Dermis microvascular lymphatic vessel endothelial cell (primary cell): ENCODE measurements around the gene GAGE2A. TPM values are rescaled to one million over a fixed set of nuclear protein-coding genes. Genes with fewer than 3 reads are reported as not detected.
"Not testable (repeated sequence)": the region's sequence is repeated elsewhere in the genome, so short reads cannot be mapped to it uniquely, and the experiment has no call there.

Experiments used
- DNase-seq, 2 donors: peaks; one replicate each; pipeline versions ENCODE4 v3.0.0 to v3.0.0-alpha.2; 2010; ENCODE audit warnings: low read depth in 2 of 2
- total RNA-seq: library from RNA; depleted of rRNA; stranded (reverse); fragments of >200 nt; gene quantifications from 2 replicates; pipeline ENCODE4 v1.2.1, GENCODE V29; 2014

Gene GAGE2A
- not detected in 2 replicates for total RNA-seq

DNA sequence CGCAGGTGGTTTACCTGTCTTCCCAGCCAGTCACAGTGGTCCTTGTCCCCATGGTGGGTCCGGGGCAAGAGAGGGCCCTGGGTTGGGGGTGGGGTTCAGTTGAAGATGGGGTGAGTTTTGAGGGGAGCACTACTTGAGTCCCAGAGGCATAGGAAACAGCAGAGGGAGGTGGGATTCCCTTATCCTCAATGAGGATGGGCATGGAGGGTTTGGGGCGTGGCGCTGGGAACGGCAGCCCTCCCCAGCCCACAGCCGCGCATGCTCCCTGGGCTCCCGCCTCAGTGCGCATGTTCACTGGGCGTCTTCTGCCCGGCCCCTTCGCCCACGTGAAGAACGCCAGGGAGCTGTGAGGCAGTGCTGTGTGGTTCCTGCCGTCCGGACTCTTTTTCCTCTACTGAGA lies at the start of gene GAGE2A:
GAGE2A (plus strand) TSS at position 301 of the 400 bp plus-strand sequence. CDS start 1,155 bp downstream, outside the sequence.
- not testable (repeated sequence) for DNase-seq

GRCh38 chrX:49541433-49541832 lies 47.9 kb upstream of the GAGE2A start, which contains the start of gene GAGE12D:
TSS of gene GAGE12D (plus strand) at chrX:49541733. CDS start at chrX:49542888, 1,155 bp downstream.
- not testable (repeated sequence) for DNase-seq

DNA sequence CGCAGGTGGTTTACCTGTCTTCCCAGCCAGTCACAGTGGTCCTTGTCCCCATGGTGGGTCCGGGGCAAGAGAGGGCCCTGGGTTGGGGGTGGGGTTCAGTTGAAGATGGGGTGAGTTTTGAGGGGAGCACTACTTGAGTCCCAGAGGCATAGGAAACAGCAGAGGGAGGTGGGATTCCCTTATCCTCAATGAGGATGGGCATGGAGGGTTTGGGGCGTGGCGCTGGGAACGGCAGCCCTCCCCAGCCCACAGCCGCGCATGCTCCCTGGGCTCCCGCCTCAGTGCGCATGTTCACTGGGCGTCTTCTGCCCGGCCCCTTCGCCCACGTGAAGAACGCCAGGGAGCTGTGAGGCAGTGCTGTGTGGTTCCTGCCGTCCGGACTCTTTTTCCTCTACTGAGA lies 38.3 kb upstream of the GAGE2A start, which contains the start of gene GAGE12E:
GAGE12E (plus strand) TSS at position 301 of the 400 bp plus-strand sequence. CDS start 1,155 bp downstream, outside the sequence.
- DNase-seq = not testable (repeated sequence)

DNA sequence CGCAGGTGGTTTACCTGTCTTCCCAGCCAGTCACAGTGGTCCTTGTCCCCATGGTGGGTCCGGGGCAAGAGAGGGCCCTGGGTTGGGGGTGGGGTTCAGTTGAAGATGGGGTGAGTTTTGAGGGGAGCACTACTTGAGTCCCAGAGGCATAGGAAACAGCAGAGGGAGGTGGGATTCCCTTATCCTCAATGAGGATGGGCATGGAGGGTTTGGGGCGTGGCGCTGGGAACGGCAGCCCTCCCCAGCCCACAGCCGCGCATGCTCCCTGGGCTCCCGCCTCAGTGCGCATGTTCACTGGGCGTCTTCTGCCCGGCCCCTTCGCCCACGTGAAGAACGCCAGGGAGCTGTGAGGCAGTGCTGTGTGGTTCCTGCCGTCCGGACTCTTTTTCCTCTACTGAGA lies 28.8 kb upstream of the GAGE2A start, which contains the start of gene GAGE12F:
GAGE12F (plus strand) TSS at position 301 of the 400 bp plus-strand sequence. CDS start 1,155 bp downstream, outside the sequence.
- DNase-seq = not testable (repeated sequence)

DNA sequence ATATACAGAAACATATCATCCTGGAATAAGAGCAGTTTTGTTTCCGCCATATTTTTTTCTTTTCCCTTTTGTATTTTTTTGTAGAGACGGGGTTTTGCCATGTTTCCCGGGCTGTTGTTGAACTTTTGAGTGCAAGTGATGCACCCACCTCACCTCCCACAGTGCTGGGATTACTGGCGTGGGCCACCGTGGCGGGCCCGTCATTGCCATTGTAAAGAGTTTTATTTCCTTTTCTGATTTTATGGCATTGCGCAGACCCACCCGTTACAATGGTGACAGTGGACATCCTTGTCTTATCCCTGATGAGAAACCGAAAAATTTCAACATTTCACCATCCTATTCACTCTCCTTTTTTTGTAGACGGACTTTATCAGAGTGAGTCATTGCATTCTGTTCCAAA lies 20.6 kb upstream of the GAGE2A start:
- not testable (repeated sequence) for DNase-seq

- not testable (repeated sequence) for DNase-seq
Measured at GRCh38 chrX:49569152-49569551, 20.1 kb upstream of the GAGE2A start.

DNA sequence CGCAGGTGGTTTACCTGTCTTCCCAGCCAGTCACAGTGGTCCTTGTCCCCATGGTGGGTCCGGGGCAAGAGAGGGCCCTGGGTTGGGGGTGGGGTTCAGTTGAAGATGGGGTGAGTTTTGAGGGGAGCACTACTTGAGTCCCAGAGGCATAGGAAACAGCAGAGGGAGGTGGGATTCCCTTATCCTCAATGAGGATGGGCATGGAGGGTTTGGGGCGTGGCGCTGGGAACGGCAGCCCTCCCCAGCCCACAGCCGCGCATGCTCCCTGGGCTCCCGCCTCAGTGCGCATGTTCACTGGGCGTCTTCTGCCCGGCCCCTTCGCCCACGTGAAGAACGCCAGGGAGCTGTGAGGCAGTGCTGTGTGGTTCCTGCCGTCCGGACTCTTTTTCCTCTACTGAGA lies 19.2 kb upstream of the GAGE2A start, which contains the start of gene GAGE12G:
GAGE12G (plus strand) TSS at position 301 of the 400 bp plus-strand sequence. CDS start 1,155 bp downstream, outside the sequence.
- not testable (repeated sequence) for DNase-seq

DNA sequence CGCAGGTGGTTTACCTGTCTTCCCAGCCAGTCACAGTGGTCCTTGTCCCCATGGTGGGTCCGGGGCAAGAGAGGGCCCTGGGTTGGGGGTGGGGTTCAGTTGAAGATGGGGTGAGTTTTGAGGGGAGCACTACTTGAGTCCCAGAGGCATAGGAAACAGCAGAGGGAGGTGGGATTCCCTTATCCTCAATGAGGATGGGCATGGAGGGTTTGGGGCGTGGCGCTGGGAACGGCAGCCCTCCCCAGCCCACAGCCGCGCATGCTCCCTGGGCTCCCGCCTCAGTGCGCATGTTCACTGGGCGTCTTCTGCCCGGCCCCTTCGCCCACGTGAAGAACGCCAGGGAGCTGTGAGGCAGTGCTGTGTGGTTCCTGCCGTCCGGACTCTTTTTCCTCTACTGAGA lies 9.6 kb upstream of the GAGE2A start, which contains the start of gene GAGE12H:
GAGE12H (plus strand) TSS at position 301 of the 400 bp plus-strand sequence. CDS start 1,155 bp downstream, outside the sequence.
- DNase-seq = not testable (repeated sequence)

- not testable (repeated sequence) for DNase-seq
Measured at GRCh38 chrX:49589769-49590478, 628 bp downstream of the GAGE2A start.

GRCh38 chrX:49590488-49590887 lies 1.2 kb downstream of the GAGE2A start:
- not testable (repeated sequence) for DNase-seq

DNA sequence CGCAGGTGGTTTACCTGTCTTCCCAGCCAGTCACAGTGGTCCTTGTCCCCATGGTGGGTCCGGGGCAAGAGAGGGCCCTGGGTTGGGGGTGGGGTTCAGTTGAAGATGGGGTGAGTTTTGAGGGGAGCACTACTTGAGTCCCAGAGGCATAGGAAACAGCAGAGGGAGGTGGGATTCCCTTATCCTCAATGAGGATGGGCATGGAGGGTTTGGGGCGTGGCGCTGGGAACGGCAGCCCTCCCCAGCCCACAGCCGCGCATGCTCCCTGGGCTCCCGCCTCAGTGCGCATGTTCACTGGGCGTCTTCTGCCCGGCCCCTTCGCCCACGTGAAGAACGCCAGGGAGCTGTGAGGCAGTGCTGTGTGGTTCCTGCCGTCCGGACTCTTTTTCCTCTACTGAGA lies 9.4 kb downstream of the GAGE2A start, which contains the start of gene GAGE1:
GAGE1 (plus strand) TSS at position 301 of the 400 bp plus-strand sequence. CDS start 1,155 bp downstream, outside the sequence.
- not testable (repeated sequence) for DNase-seq

DNA sequence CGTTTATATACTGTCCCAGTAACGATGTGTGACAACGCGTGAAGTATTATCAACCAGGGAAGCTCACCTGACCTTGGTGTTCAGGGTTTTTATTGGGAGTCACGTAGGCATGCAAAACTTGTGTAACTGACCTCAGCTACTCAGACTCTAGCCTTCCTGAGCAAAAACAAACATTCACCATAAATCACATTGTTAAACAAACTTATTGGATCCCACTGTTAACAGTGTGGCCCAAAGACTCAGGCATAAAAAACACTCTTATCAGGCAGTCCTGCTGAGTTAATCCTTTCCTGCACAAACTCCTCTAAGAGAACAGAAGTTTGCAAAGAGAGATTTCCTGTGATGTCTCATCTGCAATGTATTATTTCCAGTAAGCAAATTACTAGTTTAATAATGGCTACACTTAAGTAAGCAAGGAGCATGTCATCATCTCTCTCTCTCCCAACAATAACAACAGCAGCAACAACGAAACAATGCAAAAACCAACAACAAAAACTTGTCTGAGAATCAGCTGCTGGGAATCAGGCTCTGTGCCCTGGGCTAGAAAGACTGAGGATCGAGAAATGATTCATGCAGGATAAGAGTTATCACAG lies 21.5 kb downstream of the GAGE2A start:
- peak in 1 of 2 donors; percentile 3 for DNase-seq

DNA sequence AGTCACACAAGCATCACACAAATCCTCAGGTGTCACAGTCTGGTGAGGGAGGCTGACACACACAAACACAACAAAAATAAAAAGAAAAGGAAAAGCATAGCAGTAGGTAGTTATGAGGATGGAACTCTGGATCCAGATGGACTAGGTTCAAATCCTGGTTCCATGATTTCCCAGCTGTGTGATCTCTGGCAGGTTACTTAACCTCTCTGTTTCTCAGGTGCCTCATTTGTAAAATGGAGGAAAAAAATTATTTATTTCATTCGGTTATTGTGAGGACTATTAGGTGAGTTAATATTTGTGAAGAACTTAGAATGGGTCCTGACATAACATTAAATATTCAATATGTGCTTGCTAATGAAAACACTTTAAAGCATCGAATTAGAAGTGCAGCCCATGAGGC lies 29.3 kb downstream of the GAGE2A start:
- no peak for DNase-seq

GRCh38 chrX:49627086-49627777 lies 37.9 kb downstream of the GAGE2A start:
- peak in 1 of 2 donors; percentile 30 for DNase-seq

DNA sequence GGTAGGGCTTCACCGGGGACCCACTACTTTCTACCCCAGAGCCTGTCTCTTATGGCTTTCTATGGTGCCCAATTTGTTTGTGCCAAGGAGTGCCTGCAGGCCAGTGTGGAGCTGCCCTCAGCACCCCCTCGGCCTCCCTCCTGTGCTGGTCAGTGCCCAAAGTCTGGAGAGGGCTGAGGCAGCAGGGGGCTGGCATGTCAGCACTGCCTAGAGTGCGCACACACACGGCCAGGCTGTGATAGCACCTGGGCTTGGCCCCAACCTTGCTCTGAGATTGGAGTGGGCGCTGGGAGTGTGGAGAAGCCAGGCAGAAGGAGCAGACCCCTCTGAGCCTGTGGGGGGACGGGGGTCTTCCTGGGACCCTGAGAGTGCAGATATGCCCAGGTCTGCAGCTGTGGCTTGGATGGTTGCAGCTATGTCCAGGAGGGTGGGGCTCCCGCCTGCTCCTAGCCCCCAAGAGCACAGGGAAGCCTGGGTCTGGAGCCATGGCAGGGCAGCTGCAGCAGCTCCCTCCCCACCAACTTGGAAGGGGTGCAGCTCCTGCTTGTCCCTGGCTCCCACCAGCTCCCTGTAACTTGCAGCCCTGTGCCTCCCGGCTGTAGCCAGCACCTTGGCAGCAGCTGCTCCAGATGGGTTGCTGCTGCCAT lies 55.8 kb downstream of the GAGE2A start:
- DNase-seq = no peak

Other genes starting within 250 kb of the GAGE2A start
- gene GAGE12C, start 57.3 kb upstream of the GAGE2A start, total RNA-seq = not detected in 2 replicates
- gene GAGE12D, start 47.8 kb upstream of the GAGE2A start, total RNA-seq = not detected in 2 replicates
- gene GAGE12E, start 38.2 kb upstream of the GAGE2A start, total RNA-seq = not detected in 2 replicates
- not detected in 2 replicates for gene GAGE12F, start 28.7 kb upstream of the GAGE2A start, total RNA-seq
- gene GAGE12G, start 19.1 kb upstream of the GAGE2A start, total RNA-seq = not detected in 2 replicates
- not detected in 2 replicates for gene GAGE12H, start 9.5 kb upstream of the GAGE2A start, total RNA-seq
- gene GAGE1, start 9.5 kb downstream of the GAGE2A start, total RNA-seq = not detected in 2 replicates
- gene PAGE1, start 106.5 kb downstream of the GAGE2A start, total RNA-seq = not detected in 2 replicates
- gene PAGE4, start 239.8 kb downstream of the GAGE2A start, total RNA-seq = not detected in 2 replicates